Stomach smooth muscle (tissue), 2 donors: ENCODE results near the gene ABHD17A.

Experiments used
- H3K27ac ChIP-seq: one replicate; pipeline ENCODE4 v1.7.0; 2013; ENCODE audit warnings: mild to moderate bottlenecking, low read length, inconsistent platforms
- H3K27me3 ChIP-seq, 2 donors: one replicate each; pipeline ENCODE4 v1.7.0; 2013; ENCODE audit warnings: low read length in 2 of 2; ENCODE audit not compliant: insufficient read depth in 2 of 2, control insufficient read depth in 1 of 2
- H3K36me3 ChIP-seq, 2 donors: one replicate each; pipeline ENCODE4 v1.7.0; 2013; ENCODE audit warnings: low read length in 2 of 2; ENCODE audit not compliant: control insufficient read depth in 2 of 2, insufficient read depth in 2 of 2
- H3K4me1 ChIP-seq: one replicate; pipeline ENCODE4 v1.7.0; 2013; ENCODE audit warnings: low read length; ENCODE audit not compliant: control insufficient read depth, insufficient read depth
- H3K4me3 ChIP-seq, 2 donors: one replicate each; pipeline ENCODE4 v1.7.0; 2013; ENCODE audit warnings: low read length in 2 of 2
- H3K9ac ChIP-seq, 2 donors: one replicate each; pipeline ENCODE4 v1.7.0; 2013; ENCODE audit warnings: low read length in 2 of 2, mild to moderate bottlenecking in 1 of 2
- H3K9me3 ChIP-seq, 2 donors: one replicate each; pipeline ENCODE4 v1.7.0; 2013; ENCODE audit warnings: low read length in 2 of 2; ENCODE audit not compliant: control insufficient read depth in 2 of 2
- donor health status: healthy.
- donor health status: Pancreatic carcinoma.

ABHD17A gene

DNA sequence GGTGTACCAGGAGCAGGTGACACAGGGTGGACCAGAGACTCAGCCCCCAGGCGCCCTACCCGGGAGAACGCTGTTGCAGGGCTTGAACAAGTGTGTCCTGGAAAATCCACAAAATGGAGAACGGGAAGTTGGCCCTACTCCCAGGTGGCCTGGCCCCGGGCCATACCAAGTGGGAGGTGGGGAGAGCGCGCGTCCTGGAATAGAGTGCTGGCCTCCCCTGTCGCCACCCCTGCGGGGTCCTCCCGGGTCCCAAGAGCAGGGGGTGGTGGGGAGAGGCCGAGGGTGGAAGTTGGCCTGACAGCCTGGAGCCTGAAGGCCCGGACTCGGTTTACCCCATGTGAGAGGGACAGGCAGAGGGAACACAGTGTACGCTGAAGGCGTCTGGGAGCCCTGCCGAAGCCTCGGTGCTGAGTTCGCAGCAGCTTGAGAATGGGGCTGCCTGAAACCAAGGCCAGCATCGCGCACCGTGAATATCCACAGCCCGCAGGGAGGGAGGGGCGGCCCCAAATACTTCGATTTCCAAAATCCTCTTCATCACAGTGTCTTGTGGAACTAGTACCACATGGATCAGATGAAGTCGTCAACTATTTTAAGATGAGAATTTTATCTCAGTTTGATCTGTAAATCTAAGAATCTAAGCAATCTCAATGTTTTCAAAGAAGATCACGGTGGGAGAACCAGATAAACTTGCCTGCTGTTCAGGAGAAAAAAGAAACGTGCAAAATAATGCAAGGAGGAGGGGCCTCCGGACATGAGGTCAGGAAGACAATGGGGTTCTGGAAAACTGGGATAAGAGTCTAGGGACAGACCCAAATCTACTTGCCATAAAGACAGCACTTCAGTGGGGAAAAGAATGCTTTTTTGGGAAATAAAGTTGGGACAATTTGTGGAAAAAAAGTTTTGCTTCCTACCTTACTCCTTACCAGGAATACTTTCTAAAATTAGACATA is 11.5 kb downstream of the ABHD17A start:
- H3K36me3 ChIP-seq = no peaks in the 10 kb centered on the region
- H3K9me3 ChIP-seq = no peaks in the 10 kb centered on the region
- peak overlapping the region; percentile 31 to 47 for H3K4me3 ChIP-seq
- peak overlapping the region; percentile 47 to 53 for H3K9ac ChIP-seq
- peak overlapping the region; percentile 49 for H3K27ac ChIP-seq
- peaks cover 39% of the 10 kb centered on the region for H3K4me1 ChIP-seq
- no peaks in the 10 kb centered on the region for H3K27me3 ChIP-seq

- Histone ChIP-seq H3K27ac (peak overlapping the region; percentile 49), H3K9me3 (no peaks in the 10 kb centered on the region), H3K4me3 (peak overlapping the region; percentile 31 to 47), H3K27me3 (no peaks in the 10 kb centered on the region), H3K36me3 (no peaks in the 10 kb centered on the region), H3K4me1 (peaks cover 39% of the 10 kb centered on the region), H3K9ac (peak overlapping the region in 1 of 2 donors; percentile 53)
Measured at GRCh38 chr19:1872807-1873523, 12.3 kb downstream of the ABHD17A start.

DNA sequence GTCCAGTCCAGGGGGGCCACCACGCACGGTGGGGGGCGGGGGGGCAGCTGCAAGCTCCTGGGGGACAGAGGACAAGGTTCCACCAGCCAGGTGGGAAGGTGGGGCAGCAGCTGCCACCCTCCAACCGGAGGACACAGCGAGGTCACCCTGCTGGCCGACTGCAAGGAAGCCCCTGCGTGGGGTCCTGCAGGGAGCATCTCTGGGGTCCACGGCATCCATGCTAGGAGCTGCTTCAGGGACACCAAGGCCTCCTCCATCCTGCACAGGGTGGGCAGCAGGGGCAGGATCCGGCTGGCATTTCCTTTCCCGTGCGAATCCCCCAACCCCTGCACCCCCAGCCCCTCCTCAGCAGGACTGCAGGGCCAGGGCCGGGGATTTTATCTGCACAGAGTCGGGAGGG is 13.7 kb downstream of the ABHD17A start:
- Histone ChIP-seq H3K9me3 (no peaks in the 10 kb centered on the region), H3K27ac (no peak overlapping the region), H3K4me3 (no peak overlapping the region), H3K27me3 (no peaks in the 10 kb centered on the region), H3K36me3 (no peaks in the 10 kb centered on the region), H3K9ac (no peak overlapping the region), H3K4me1 (peaks cover 38% of the 10 kb centered on the region)

- H3K9me3 ChIP-seq = no peaks in the 10 kb centered on the region
- H3K4me3 ChIP-seq = no peak overlapping the region
- H3K9ac ChIP-seq = no peak overlapping the region
- H3K27me3 ChIP-seq = no peaks in the 10 kb centered on the region
- H3K36me3 ChIP-seq = no peaks in the 10 kb centered on the region
- peaks cover 33% of the 10 kb centered on the region for H3K4me1 ChIP-seq
- no peak overlapping the region for H3K27ac ChIP-seq
Measured at GRCh38 chr19:1871140-1871597, 14.1 kb downstream of the ABHD17A start.

DNA sequence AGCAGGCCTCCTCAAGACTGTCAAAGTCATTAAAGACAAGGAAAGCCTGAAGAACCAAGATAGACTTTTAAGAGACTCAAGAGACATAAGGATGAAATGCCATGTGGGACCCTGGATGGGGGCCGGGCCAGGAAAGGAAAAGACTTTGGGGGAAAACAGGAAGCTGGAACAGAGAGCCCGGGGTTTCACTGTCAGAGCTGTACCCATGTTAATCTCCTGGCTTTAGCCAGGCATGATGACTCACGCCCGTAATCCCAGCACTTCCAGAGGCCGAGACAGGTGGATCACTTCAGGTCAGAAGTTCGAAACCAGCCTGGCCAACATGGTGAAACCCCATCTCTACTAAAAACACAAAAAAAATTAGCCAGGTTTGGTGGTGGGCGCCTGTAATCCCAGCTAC is 16.3 kb downstream of the ABHD17A start:
- Histone ChIP-seq H3K9me3 (no peaks in the 10 kb centered on the region), H3K4me1 (peaks cover 26% of the 10 kb centered on the region), H3K36me3 (no peaks in the 10 kb centered on the region), H3K9ac (no peak overlapping the region), H3K4me3 (no peak overlapping the region), H3K27me3 (no peaks in the 10 kb centered on the region), H3K27ac (no peak overlapping the region)

DNA sequence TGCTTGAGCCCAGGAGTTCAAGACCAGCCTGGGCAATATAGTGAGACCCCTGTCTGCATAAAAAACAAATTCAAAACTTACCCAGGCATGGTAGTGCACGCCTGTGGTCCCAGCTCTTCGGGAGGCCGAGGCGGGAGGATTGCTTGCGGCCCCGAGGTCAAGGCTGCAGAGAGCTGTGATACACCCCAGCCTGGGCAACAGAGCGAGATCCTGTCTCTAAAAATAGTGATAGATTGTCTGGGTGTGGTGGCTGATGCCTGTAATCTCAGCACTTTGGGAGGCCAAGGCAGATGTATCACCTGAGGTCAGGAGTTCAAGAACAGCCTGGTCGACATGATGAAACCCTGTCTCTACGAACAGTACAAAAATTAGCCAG is 18.0 kb downstream of the ABHD17A start:
- Histone ChIP-seq H3K27me3 (no peaks in the 10 kb centered on the region), H3K9ac (no peak overlapping the region), H3K9me3 (no peaks in the 10 kb centered on the region), H3K36me3 (no peaks in the 10 kb centered on the region), H3K4me3 (no peak overlapping the region), H3K4me1 (peaks cover 12% of the 10 kb centered on the region), H3K27ac (no peak overlapping the region)

DNA sequence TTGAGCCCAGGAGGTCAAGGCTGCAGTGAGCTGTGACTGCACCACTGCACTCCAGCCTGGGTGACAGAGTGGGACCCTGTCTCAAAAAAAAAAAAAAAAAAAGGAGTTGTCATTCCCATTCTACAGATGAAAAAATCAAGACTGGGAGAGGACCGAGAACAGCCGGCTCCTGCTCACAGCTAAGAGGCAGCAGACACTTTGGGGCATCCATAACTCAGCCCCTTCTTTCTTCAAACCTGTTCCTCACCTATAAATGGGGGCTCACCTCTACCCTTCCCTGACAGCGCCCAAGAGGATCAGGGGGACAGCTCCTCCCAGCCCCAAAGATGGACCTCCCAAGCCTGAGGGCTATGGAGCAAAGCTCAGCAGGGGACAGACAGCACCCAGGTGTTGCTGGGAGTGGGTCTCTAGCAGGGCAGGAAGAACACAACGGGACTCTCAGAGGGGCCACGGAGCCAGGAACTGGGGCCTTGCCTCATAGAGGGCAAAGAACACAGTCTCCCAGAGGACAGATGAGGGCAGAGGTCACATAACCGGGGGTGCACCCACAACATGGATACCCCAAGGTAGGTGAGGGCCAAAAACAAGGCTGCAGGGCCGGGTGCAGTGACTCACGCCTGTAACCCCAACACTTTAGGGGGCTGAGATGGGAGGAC is 18.5 kb downstream of the ABHD17A start:
- Histone ChIP-seq H3K9me3 (no peaks in the 10 kb centered on the region), H3K27me3 (no peaks in the 10 kb centered on the region), H3K36me3 (no peaks in the 10 kb centered on the region), H3K27ac (no peak overlapping the region), H3K4me3 (no peak overlapping the region), H3K9ac (no peak overlapping the region), H3K4me1 (peaks cover 17% of the 10 kb centered on the region)

- H3K9me3 ChIP-seq = no peaks in the 10 kb centered on the region
- peaks cover 30% of the 10 kb centered on the region for H3K4me1 ChIP-seq
- peak overlapping the region in 1 of 2 donors; percentile 29 for H3K4me3 ChIP-seq
- peaks cover 1 to 10% of the 10 kb centered on the region in 2 donors for H3K27me3 ChIP-seq
- H3K27ac ChIP-seq = peak overlapping the region; percentile 49
- no peaks in the 10 kb centered on the region for H3K36me3 ChIP-seq
- H3K9ac ChIP-seq = peak overlapping the region; percentile 36 to 74
Measured at GRCh38 chr19:1865172-1866010, 19.9 kb downstream of the ABHD17A start.

GRCh38 chr19:1864480-1865171 is 20.7 kb downstream of the ABHD17A start:
- peak overlapping the region; percentile 49 for H3K27ac ChIP-seq
- H3K36me3 ChIP-seq = no peaks in the 10 kb centered on the region
- H3K4me3 ChIP-seq = peak overlapping the region; percentile 50 to 78
- peaks cover 2 to 11% of the 10 kb centered on the region in 2 donors for H3K27me3 ChIP-seq
- H3K9me3 ChIP-seq = no peaks in the 10 kb centered on the region
- peaks cover 34% of the 10 kb centered on the region for H3K4me1 ChIP-seq
- peak overlapping the region; percentile 36 to 74 for H3K9ac ChIP-seq
